ENCODE measurements around the gene RBM19.

GRCh38 chr12:113988976-113989375 lies 22.9 kb upstream of the RBM19 start:
- TF ChIP-seq CTCF (IDR thresholded peaks at IDR 0.05; ENCODE audit: low read depth, low read length, poor library complexity, severe bottlenecking) (no peak), EZH2phosphoT487 (IDR thresholded peaks at IDR 0.05; ENCODE audit: borderline replicate concordance, low read length) (no peak)
